GM12892 (cell line): ENCODE measurements around the gene ID2. TPM values are rescaled to one million over a fixed set of nuclear protein-coding genes. Genes with fewer than 3 reads are reported as not detected.

Experiments used
- DNase-seq: peaks from one replicate; pipeline ENCODE4 v3.0.0; 2011; ENCODE audit not compliant: insufficient read length
- FAIRE-seq: peaks from 2 replicates; lab custom pipeline; 2011; peaks lifted over from hg19 to GRCh38; lab: Jason Lieb, UNC
- POLR2A ChIP-seq: IDR thresholded peaks from 2 replicates; pipeline ENCODE4 v1.6.1; 2011; ENCODE audit warnings: low read depth, low read length, control low read depth
- POLR2AphosphoS5 ChIP-seq: IDR thresholded peaks from 2 replicates; pipeline ENCODE4 v1.6.1; 2011; ENCODE audit warnings: low read depth, low read length, control low read depth
- TAF1 ChIP-seq: IDR thresholded peaks from 2 replicates; pipeline ENCODE4 v1.6.1; 2011; ENCODE audit warnings: low read depth, mild to moderate bottlenecking, control low read depth, low read length, borderline replicate concordance
- polyA plus RNA-seq: library from polyadenylated mRNA; unstranded; fragments of >200 nt; gene quantifications from one replicate; pipeline ENCODE4 v1.2.1, GENCODE V29; 2012; ENCODE audit warnings: missing spikeins, inconsistent platforms; ENCODE audit not compliant: missing spikeins

ID2 gene, protein sequence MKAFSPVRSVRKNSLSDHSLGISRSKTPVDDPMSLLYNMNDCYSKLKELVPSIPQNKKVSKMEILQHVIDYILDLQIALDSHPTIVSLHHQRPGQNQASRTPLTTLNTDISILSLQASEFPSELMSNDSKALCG
- 23.8 TPM for polyA plus RNA-seq

DNA sequence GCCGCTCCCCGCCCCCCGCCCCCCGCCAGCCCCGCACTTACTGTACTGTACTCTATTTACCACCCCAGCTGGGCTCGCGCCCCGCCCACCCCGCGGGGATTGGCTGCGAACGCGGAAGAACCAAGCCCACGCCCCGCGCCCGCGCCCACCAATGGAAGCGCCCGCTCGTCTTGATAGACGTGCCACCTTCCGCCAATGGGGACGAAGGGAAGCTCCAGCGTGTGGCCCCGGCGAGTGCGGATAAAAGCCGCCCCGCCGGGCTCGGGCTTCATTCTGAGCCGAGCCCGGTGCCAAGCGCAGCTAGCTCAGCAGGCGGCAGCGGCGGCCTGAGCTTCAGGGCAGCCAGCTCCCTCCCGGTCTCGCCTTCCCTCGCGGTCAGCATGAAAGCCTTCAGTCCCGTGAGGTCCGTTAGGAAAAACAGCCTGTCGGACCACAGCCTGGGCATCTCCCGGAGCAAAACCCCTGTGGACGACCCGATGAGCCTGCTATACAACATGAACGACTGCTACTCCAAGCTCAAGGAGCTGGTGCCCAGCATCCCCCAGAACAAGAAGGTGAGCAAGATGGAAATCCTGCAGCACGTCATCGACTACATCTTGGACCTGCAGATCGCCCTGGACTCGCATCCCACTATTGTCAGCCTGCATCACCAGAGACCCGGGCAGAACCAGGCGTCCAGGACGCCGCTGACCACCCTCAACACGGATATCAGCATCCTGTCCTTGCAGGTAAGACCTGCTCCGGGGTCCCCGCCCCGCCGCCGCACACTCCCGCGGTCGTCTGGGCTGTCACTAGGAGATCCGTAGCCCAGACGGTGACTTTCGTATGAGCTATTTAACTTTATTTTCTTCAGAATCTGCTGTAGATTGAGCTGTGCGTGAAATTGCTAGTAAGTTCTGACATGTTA lies at the start of gene ID2:
ID2 (plus strand) TSS at position 271 of the 907 bp plus-strand sequence; CDS start at position 381, 110 bp downstream.
- DNase-seq (peak; percentile 95), FAIRE-seq (peak; percentile 74)
- TF ChIP-seq TAF1 (peak; percentile 98), POLR2A (peak; percentile 99), POLR2AphosphoS5 (peak; percentile 98)

DNA sequence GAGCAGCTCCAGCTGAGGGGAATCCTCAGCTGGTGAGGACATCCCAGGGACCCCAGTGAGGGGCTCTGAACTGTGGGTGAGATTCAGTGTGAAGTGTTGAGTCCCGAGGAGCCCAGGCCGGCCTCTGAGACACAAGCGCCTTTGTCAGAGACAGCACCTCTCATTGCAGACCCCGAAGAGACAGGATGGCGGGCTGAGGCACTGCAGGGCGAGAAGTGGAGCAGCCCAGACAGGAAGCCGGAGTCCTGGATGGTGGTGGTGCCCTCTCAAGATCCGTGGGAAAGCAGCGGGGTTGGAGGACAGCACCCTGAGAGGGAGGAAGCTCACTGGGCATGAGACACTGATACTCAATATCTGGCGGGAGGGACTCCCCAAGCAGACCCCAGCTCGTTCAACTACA lies 49.1 kb upstream of the ID2 start:
- FAIRE-seq, result no peak
- DNase-seq, result no peak
- TF ChIP-seq TAF1, result no peak
- no peak for TF ChIP-seq POLR2A
- TF ChIP-seq POLR2AphosphoS5, result no peak

DNA sequence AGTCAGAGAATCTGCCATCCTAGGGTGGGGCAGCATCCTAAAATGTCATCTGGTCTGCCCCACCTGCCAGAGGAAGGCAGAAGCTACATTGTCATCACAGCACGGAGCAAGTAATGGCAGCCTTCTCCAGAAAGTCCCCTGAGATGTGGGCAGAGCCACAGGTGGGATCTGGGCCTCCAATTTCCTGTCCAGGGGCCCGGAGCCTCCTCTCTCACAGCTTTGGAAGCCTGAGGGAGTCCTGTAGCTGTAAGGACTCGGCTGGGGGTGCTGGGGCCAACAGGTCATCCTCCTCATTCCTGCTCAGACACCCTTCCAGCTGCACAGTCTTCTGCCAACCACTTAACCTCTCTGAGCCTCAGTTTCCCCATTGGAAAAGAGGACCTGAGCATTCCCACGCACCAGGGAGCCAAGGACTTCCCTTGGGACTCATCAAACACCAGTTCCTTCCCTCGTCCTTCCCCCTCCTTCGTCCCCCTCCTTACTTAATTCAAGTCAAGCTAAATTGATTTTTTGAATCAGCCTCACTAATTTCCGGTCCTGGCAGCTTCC lies 48.6 kb upstream of the ID2 start:
- no peak for TF ChIP-seq POLR2A
- TF ChIP-seq TAF1, result no peak
- no peak for TF ChIP-seq POLR2AphosphoS5
- FAIRE-seq (no peak), DNase-seq (no peak)

DNA sequence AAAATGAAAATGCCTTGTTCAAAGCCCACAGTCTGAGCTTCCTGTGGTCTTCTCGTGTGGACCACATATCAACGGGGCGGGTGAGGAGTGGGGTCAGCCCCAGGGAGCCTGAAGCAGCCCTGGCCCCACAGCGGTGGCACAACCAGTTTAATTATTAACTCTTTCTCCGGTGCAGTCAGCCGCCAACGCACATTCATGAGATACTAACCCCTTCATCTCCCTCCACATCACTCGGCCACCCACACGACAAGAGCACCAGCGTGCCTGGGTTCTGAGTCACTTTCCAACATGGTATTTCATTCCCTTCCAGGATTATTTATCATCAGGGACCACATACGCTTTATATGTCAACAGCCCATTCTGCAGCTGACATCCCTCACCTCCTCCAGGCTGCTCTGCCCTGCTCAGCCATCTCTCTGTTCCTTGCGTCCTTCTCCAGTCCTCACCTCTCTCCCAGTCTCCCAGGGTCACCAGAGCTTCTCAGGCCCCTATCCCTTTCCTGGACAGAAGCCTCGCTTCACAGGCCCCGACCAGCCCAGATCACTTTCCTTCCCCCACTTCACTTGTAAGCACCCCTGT lies 48.0 kb upstream of the ID2 start:
- FAIRE-seq (no peak), DNase-seq (no peak)
- TF ChIP-seq TAF1 (no peak), POLR2AphosphoS5 (no peak), POLR2A (no peak)

DNA sequence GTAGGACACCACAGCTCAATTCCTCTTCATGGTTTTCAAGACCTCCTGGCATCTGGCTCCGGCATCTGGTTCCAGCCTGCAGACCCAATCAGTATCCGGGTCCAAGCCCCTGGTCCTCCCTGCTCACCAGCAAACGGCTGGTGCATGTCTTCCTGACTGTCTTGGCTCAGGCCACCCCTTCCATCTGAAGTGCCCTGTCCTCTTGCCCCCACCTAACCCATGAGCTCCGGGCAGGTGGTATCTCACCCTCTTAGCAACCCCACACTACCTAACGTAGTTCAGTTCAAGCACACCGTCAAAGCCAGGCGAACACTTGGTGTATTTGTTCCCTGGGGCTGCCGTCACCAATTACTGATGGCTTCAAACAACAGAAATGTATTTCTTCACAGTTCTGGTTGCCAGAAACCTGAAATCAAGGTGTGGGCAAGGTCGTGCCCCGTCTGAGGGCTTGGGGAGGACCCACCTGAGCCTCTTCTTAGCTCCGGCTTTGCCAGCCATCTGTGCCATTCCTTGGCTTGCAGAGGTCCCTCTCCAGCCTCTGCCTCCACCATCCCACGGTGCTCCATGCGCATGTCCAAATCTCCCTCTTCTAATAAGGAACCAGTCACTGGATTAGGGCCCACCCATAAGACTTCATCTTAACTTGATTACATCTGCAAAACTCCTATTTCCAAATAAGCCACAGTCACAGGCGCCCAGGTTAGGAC lies 47.2 kb upstream of the ID2 start:
- DNase-seq, result no peak
- TF ChIP-seq POLR2A (no peak), POLR2AphosphoS5 (no peak), TAF1 (no peak)
- no peak for FAIRE-seq

DNA sequence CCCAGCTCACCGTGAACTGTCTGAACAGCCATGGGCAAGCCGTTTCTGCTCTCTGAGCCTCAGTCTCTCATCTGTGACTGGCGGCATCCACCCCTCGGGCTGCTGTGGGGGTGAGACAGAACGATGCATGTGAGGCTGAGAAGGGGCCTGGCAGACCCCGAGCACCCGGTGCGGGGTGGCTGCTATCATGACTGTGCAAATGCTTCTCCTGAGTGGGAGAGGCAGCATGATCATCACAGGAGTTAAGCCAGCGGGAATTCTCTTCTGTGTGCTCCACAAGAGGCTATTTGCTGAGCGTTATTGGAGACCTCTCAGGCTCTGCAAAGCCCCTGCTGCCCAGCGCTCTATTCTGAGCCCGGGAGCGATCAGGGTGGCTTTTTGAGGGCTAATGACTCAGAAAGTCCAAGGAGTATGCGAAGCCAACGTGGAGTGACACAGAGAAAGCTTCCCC lies 45.8 kb upstream of the ID2 start:
- TF ChIP-seq TAF1, result no peak
- no peak for TF ChIP-seq POLR2AphosphoS5
- no peak for TF ChIP-seq POLR2A
- FAIRE-seq, result no peak
- DNase-seq, result no peak

DNA sequence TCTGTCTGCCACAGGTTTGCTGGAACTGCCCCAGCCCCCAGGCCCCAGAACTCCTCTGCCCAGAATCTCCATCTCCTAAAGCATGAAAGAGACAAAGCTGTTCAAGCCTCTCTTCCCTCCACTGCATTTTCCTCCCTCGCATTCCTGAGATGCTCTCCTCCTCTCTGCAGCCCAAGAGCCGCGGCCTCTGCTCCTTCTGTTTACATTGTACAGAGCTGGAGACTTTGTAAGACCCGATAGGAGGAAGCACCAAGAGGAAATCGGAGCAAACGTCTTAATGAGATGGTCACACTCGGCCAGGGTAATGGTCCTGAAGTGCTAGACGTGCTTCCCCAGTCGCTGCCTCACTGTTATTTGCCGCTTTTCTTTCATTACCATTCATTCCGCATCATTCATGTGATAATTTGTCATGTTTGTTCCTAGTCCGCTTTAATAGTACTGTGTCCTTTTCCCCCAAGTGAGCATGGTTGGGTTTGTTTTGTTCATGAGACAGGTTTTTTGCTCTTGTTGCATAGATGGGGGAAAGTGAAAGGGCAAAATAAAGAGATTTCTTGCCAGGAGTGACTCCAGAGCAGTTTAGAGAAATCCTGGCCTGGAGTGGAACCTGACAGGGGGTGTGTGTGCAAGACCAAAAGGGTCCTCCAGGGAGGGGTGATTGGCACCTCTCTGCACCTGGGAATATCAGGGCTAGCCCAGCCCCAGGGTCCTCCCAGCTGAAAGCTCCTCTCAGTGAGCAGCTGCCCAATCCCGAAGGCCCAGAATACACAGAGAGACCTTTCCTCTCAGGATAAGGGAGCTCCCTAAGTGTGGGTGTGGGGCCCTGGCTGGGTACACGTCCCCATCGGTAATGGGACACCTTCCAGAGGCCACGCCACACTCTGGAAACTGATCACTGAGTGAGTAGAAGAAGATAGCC lies 44.9 kb upstream of the ID2 start:
- TF ChIP-seq POLR2AphosphoS5 (no peak), TAF1 (no peak), POLR2A (no peak)
- FAIRE-seq, result no peak
- DNase-seq, result no peak

DNA sequence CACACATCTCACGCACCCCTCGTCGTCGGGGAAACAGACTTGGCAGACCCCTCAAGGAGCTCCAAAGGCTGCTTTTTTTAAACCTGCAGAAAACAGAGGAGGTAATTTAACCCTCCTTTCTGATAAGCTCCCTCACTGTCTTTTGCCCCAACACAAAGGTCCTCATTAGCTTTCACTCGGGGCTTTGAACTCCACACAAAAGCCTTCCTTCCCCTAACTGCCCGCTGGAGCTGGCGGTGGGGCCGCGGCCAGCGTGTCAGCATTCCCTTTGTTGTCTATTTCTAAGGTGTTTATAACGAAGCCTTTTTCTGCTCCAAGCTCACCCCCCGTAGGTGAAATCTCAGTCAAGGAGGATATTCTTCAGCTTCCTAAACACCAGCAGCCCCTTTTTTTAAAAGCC lies 43.5 kb upstream of the ID2 start:
- DNase-seq, result no peak
- FAIRE-seq, result no peak
- no peak for TF ChIP-seq TAF1
- TF ChIP-seq POLR2AphosphoS5, result no peak
- TF ChIP-seq POLR2A, result no peak

DNA sequence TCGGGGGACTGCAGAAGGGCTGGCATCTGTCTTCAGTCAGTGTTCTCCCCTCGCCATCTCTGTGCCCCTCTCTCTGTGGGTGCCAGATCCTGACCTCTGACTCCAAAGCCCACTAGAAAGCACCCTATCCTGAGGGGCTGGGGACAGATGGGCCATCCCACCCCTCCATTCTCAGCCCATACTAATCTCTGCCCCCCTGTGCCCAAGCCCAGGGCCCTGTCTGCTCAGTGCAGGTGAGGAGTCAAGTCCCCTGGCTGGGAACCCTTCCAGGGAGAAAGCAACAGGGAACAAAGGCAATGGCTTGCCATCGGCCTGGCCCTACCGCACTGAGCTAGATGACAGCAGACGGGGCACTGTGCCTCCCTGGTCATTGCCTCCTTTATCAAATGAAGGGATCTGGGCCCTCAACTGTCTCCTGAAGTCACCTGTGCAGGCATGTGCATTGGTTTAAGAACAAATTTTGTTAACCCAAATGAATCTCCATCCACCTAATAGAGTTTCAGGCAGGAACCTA lies 42.7 kb upstream of the ID2 start:
- FAIRE-seq (no peak), DNase-seq (no peak)
- no peak for TF ChIP-seq TAF1
- TF ChIP-seq POLR2AphosphoS5, result no peak
- TF ChIP-seq POLR2A, result no peak

DNA sequence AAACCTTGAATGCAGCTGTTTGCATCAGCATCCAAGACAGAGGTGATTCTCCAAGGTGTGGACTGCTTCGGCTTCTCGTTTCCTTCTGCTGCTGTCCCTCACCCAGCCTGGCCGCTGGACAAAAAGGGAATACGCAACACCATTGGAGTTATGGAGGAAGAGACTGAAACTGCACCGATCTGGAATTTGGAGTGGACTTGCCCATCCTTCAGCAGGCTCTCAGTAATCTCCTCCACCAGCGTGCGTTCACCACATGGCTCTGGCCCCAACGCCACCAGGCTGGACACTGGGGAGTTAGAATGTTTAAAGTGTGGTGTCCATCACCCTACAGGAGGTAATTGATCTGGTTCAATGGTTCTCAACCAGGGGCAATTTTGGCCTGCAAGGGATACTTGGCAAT lies 41.4 kb upstream of the ID2 start:
- FAIRE-seq (no peak), DNase-seq (no peak)
- no peak for TF ChIP-seq POLR2A
- TF ChIP-seq POLR2AphosphoS5, result no peak
- TF ChIP-seq TAF1, result no peak
